Endothelial cell (in vitro differentiated cells): ENCODE results near the gene VEZF1. TPM values are rescaled to one million over a fixed set of nuclear protein-coding genes. Genes with fewer than 3 reads are reported as not detected.

Source experiments
- DNase-seq: peaks from one replicate; pipeline ENCODE4 v3.0.0; 2021; ENCODE audit warnings: low spot score
- H3K27ac Mint-ChIP-seq: one replicate; pipeline ENCODE4 v1.8.0; 2021; ENCODE audit warnings: mixed read lengths, inconsistent platforms; ENCODE audit not compliant: unreplicated experiment
- H3K27me3 Mint-ChIP-seq: one replicate; pipeline ENCODE4 v1.8.0; 2021; ENCODE audit warnings: mild to moderate bottlenecking, moderate library complexity, mixed read lengths, inconsistent platforms; ENCODE audit not compliant: unreplicated experiment
- H3K36me3 Mint-ChIP-seq: one replicate; pipeline ENCODE4 v1.8.0; 2021; ENCODE audit warnings: mild to moderate bottlenecking, low read depth, mixed read lengths, inconsistent platforms; ENCODE audit not compliant: unreplicated experiment
- H3K4me1 Mint-ChIP-seq: one replicate; pipeline ENCODE4 v1.8.0; 2021; ENCODE audit warnings: mild to moderate bottlenecking, mixed read lengths, inconsistent platforms; ENCODE audit not compliant: unreplicated experiment
- H3K4me3 Mint-ChIP-seq: one replicate; pipeline ENCODE4 v1.8.0; 2021; ENCODE audit warnings: mild to moderate bottlenecking, mixed read lengths, inconsistent platforms; ENCODE audit not compliant: unreplicated experiment
- H3K9me3 Mint-ChIP-seq: one replicate; pipeline ENCODE4 v1.8.0; 2021; ENCODE audit warnings: mixed read lengths, inconsistent platforms; ENCODE audit not compliant: unreplicated experiment
- CTCF ChIP-seq: fragments of 200-600 bp; sonication (generic); IDR thresholded peaks from one replicate; pipeline ENCODE4 v1.5.0; 2021; ENCODE audit warnings: antibody characterized with exemption; ENCODE audit not compliant: unreplicated experiment
- total RNA-seq: library from RNA; stranded (reverse); fragmentation: NEBNext Ultra II Directional; extraction: Animal tissue kit (Norgen Biotek cat#: 25700); gene quantifications from one replicate; pipeline ENCODE4 v1.2.1, GENCODE V29; 2021; ENCODE audit not compliant: unreplicated experiment

VEZF1 gene
- total RNA-seq, 1 donor from 2014 or later, result 43.7 TPM

- no peak for TF ChIP-seq CTCF
- H3K4me3 Mint-ChIP-seq, result peak overlapping the region; percentile 76
- no peak overlapping the region for H3K27ac Mint-ChIP-seq
- H3K9me3 Mint-ChIP-seq, result no peaks in the 10 kb centered on the region
- DNase-seq, result no peak
- peaks cover 19% of the 10 kb centered on the region for H3K27me3 Mint-ChIP-seq
- H3K36me3 Mint-ChIP-seq, result no peaks in the 10 kb centered on the region
- peaks cover 32% of the 10 kb centered on the region for H3K4me1 Mint-ChIP-seq
Measured at GRCh38 chr17:57953219-57953618, 34.8 kb downstream of the VEZF1 start.

- Mint-ChIP-seq H3K27me3 (peaks cover 7% of the 10 kb centered on the region), H3K4me1 (peaks cover 28% of the 10 kb centered on the region), H3K36me3 (no peaks in the 10 kb centered on the region), H3K9me3 (no peaks in the 10 kb centered on the region), H3K27ac (no peak overlapping the region), H3K4me3 (no peak overlapping the region)
- no peak for DNase-seq
- TF ChIP-seq CTCF, result no peak
Measured at GRCh38 chr17:57949649-57950048, 38.4 kb downstream of the VEZF1 start.

- DNase-seq, result no peak
- Mint-ChIP-seq H3K4me1 (peaks cover 23% of the 10 kb centered on the region), H3K36me3 (no peaks in the 10 kb centered on the region), H3K4me3 (no peak overlapping the region), H3K9me3 (no peaks in the 10 kb centered on the region), H3K27me3 (peaks cover 2% of the 10 kb centered on the region), H3K27ac (no peak overlapping the region)
- TF ChIP-seq CTCF, result no peak
Measured at GRCh38 chr17:57948555-57949420, 39.3 kb downstream of the VEZF1 start.

- Mint-ChIP-seq H3K27ac (no peak overlapping the region), H3K27me3 (no peaks in the 10 kb centered on the region), H3K4me1 (peaks cover 17% of the 10 kb centered on the region), H3K36me3 (no peaks in the 10 kb centered on the region), H3K4me3 (no peak overlapping the region), H3K9me3 (no peaks in the 10 kb centered on the region)
- TF ChIP-seq CTCF, result no peak
- no peak for DNase-seq
Measured at GRCh38 chr17:57948169-57948554, 39.9 kb downstream of the VEZF1 start.

GRCh38 chr17:57947369-57947768 is 40.7 kb downstream of the VEZF1 start:
- Mint-ChIP-seq H3K4me1 (peaks cover 10% of the 10 kb centered on the region), H3K4me3 (no peak overlapping the region), H3K9me3 (no peaks in the 10 kb centered on the region), H3K27me3 (no peaks in the 10 kb centered on the region), H3K27ac (no peak overlapping the region), H3K36me3 (no peaks in the 10 kb centered on the region)
- no peak for TF ChIP-seq CTCF
- no peak for DNase-seq
